Endothelial cell of umbilical vein (primary cell): ENCODE measurements around the gene EPS8L1. TPM values are rescaled to one million over a fixed set of nuclear protein-coding genes. Genes with fewer than 3 reads are reported as not detected.
"Not testable (repeated sequence)": the region's sequence is repeated elsewhere in the genome, so short reads cannot be mapped to it uniquely, and the experiment has no call there.

Experiments
- BruUV-seq: library from RNA; stranded (reverse); fragments of 400-500 nt; replicated peaks from 2 replicates; lab custom pipeline; 2021; lab: Mats Ljungman, UMichigan
- CTCF ChIA-PET: fragments of 300-600, 350-600 bp; sonication (Branson Sonifier 250); formaldehyde crosslinking; loops from one replicate; lab custom pipeline; 2021; ENCODE audit warnings: antibody characterized with exemption, inconsistent platforms; lab: Charles Lee
- POLR2A ChIA-PET: fragments of 300-600, 350-600 bp; sonication (Branson Sonifier 250); formaldehyde crosslinking; loops from one replicate; lab custom pipeline; 2021; ENCODE audit warnings: antibody characterized with exemption, inconsistent platforms; lab: Charles Lee
- DNase-seq: peaks from one replicate; pipeline ENCODE4 v3.0.0-alpha.2; 2011; ENCODE audit warnings: low read depth, low spot score
- FAIRE-seq: peaks from 2 replicates; lab custom pipeline; 2011; peaks lifted over from hg19 to GRCh38; lab: Jason Lieb, UNC
- H2AFZ ChIP-seq: 2 replicates; pipeline ENCODE4 v1.6.0; 2012; ENCODE audit warnings: low read depth, low read length, control low read depth, inconsistent platforms
- H3K27ac ChIP-seq: 2 replicates; pipeline ENCODE4 v1.5.1; 2011; ENCODE audit warnings: low read depth, mild to moderate bottlenecking, control low read depth, low read length, moderate library complexity; ENCODE audit not compliant: insufficient read depth
- H3K27me3 ChIP-seq, 2 experiments: 2 replicates each; pipeline versions ENCODE4 v1.6.0 to v1.6.1; 2011; ENCODE audit warnings: low read length in 2 of 2, mixed read lengths in 1 of 2; ENCODE audit not compliant: control insufficient read depth in 2 of 2, insufficient read depth in 2 of 2
- H3K36me3 ChIP-seq, 2 experiments: 2 replicates in 1 of 2; 3 replicates in 1 of 2; pipeline ENCODE4 v1.5.1; 2011; ENCODE audit warnings: low read length in 2 of 2, mild to moderate bottlenecking in 1 of 2, moderate library complexity in 1 of 2; ENCODE audit not compliant: control insufficient read depth in 2 of 2, insufficient read depth in 2 of 2; ENCODE audit errors: extremely low read depth in 1 of 2
- H3K4me1 ChIP-seq: 3 replicates; pipeline ENCODE4 v1.5.1; 2011; ENCODE audit warnings: mild to moderate bottlenecking, low read length; ENCODE audit not compliant: control insufficient read depth, insufficient read depth; ENCODE audit errors: extremely low read depth
- H3K4me2 ChIP-seq: 2 replicates; pipeline ENCODE4 v1.6.1; 2011; ENCODE audit warnings: low read length, control low read depth, mixed read lengths; ENCODE audit not compliant: insufficient read depth
- H3K4me3 ChIP-seq, 3 experiments: fragments of 200-600 bp in 1 of 3; sonication (generic), shearing (Covaris generic) in 1 of 3; replicated peaks in 1 of 3; 2 replicates each; pipeline ENCODE4 v1.5.1; 2011 to 2016; ENCODE audit warnings: control low read depth in 3 of 3, low read length in 3 of 3, mild to moderate bottlenecking in 2 of 3, inconsistent platforms in 1 of 3, low read depth in 1 of 3, moderate library complexity in 1 of 3; ENCODE audit not compliant: insufficient read depth in 1 of 3
- H3K79me2 ChIP-seq: 2 replicates; pipeline ENCODE4 v1.6.0; 2012; ENCODE audit warnings: low read length, inconsistent platforms; ENCODE audit not compliant: control insufficient read depth, insufficient read depth
- H3K9ac ChIP-seq: replicated peaks from 2 replicates; pipeline ENCODE3; 2011; ENCODE audit warnings: low read length, control low read depth; ENCODE audit not compliant: insufficient read depth; ENCODE audit errors: extremely low read depth
- H3K9me1 ChIP-seq: replicated peaks from 3 replicates; pipeline ENCODE4 v1.6.0; 2011; ENCODE audit warnings: mild to moderate bottlenecking, low read length; ENCODE audit not compliant: control insufficient read depth, insufficient read depth; ENCODE audit errors: extremely low read depth
- H3K9me3 ChIP-seq: replicated peaks from 2 replicates; pipeline ENCODE4 v1.5.1; 2012; ENCODE audit warnings: low read length, inconsistent platforms; ENCODE audit not compliant: control insufficient read depth, insufficient read depth
- H4K20me1 ChIP-seq: replicated peaks from 2 replicates; pipeline ENCODE3; 2011; ENCODE audit warnings: mild to moderate bottlenecking, low read length; ENCODE audit not compliant: control insufficient read depth, insufficient read depth; ENCODE audit errors: extremely low read depth
- EZH2 ChIP-seq: IDR thresholded peaks from 2 replicates; pipeline ENCODE4 v1.6.1; 2012; ENCODE audit warnings: borderline replicate concordance, low read depth, mild to moderate bottlenecking, moderate library complexity, low read length, inconsistent platforms; ENCODE audit not compliant: severe bottlenecking
- FOS ChIP-seq: IDR thresholded peaks from 2 replicates; pipeline ENCODE4 v1.6.1; 2011; ENCODE audit warnings: mild to moderate bottlenecking, low read length, moderate library complexity, borderline replicate concordance; ENCODE audit not compliant: insufficient read depth
- GATA2 ChIP-seq: IDR thresholded peaks from 2 replicates; pipeline ENCODE4 v1.7.0; 2011; ENCODE audit warnings: low read depth, mild to moderate bottlenecking, moderate library complexity, mixed read lengths, low read length; ENCODE audit not compliant: insufficient read length, insufficient read depth
- JUN ChIP-seq: IDR thresholded peaks from 2 replicates; pipeline ENCODE4 v1.6.1; 2011; ENCODE audit warnings: borderline replicate concordance, low read depth; ENCODE audit not compliant: insufficient read length, insufficient read depth
- MYC ChIP-seq: IDR thresholded peaks from one replicate; pipeline ENCODE4 v1.6.1; 2011; ENCODE audit warnings: mild to moderate bottlenecking, low read depth, low read length
- POLR2A ChIP-seq: IDR thresholded peaks from 2 replicates; pipeline ENCODE4 v1.6.1; 2012; ENCODE audit warnings: low read depth, mild to moderate bottlenecking, control low read depth, low read length
- POLR2AphosphoS5 ChIP-seq: IDR thresholded peaks from 2 replicates; pipeline ENCODE4 v1.6.1; 2012; ENCODE audit warnings: low read depth, mild to moderate bottlenecking, control low read depth, low read length, moderate library complexity; ENCODE audit not compliant: insufficient read depth
- dilution Hi-C: fragments of 300-500 bp; cut with MboI; formaldehyde crosslinking; loops from one replicate; pipeline ENCODE4 v1.15.0; 2019; ENCODE audit warnings: low sequenced_read_pairs; ENCODE audit not compliant: extremely low pct_ligation_motif_present
- intact Hi-C: fragments of 100-400 bp; cut with micrococcal nuclease; formaldehyde crosslinking; loops from one replicate; pipeline ENCODE4 v1.10.0; 2022
- polyA plus RNA-seq, 4 experiments: library from polyadenylated mRNA; depleted of rRNA in 3 of 4; stranded (reverse) in 3 of 4; unstranded in 1 of 4; fragments of >200 nt; gene quantifications; 2 replicates each; pipeline versions ENCODE4 v1.2.1 to v1.2.3, GENCODE V29; 2011 to 2012; ENCODE audit warnings: missing spikeins in 1 of 4
- total RNA-seq: library from RNA; stranded (reverse); gene quantifications from 2 replicates; pipeline ENCODE4 v1.2.3, GENCODE V29; 2021
- TF ChIP-seq, protein P1 (sequence below), 2 donors: IDR thresholded peaks; 1 replicate in 1 of 2; 2 replicates in 1 of 2; pipeline ENCODE4 v1.5.1; 2011; ENCODE audit warnings: low read length in 2 of 2, mild to moderate bottlenecking in 2 of 2, moderate library complexity in 2 of 2, control low read depth in 1 of 2, inconsistent platforms in 1 of 2, low read depth in 1 of 2; ENCODE audit not compliant: insufficient read depth in 1 of 2; ENCODE audit errors: extremely low read depth in 1 of 2
- TF ChIP-seq, protein P2 (sequence below): IDR thresholded peaks from 2 replicates; pipeline ENCODE4 v1.6.1; 2011; ENCODE audit not compliant: insufficient read depth, insufficient read length

EPS8L1 gene
- total and polyA plus RNA-seq, 2 donors (not counting 3 experiments of a cell fraction or from before 2014, with no cell fraction given): 15.9 to 28.9 TPM

DNA sequence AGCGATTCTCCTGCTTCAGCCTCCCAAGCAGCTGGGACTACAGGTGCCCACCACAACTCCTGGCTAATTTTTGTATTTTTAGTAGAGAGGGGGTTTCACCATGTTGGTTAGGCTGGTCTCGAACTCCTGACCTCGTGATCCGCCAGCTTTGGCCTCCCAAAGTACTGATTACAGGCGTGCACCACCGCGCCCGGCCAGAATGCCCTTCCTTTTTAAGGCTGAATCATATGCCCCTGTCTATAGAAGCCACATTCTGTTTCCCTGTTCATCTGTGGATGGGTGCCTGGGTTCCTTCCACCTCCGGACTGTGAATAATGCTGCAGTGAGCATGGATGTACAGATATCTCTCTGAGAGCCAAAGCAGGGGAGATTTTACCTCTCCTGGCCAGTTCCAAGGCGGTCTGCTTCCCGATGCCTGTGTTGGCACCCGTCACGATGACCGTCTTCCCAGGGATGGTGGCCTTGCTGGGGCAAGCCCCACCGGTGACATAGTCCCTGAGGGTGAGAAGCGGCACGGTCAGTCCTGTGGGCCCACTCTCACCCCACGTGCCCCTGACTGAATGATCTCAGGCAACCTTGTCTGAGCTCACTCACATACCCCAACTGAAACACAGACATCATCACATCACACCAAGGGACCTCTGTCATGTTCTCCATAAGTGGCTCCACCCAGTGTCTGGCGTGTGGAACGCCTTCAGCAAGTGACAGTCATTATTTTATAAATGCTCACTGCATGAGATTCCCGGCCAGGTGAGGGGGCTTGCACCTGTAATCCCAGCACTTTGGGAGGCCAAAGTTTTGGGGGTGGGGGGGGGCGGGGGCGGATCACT lies 16.7 kb upstream of the EPS8L1 start:
- FAIRE-seq: peak; percentile 21
- ChIA-PET POLR2A (no interaction called here), CTCF (no interaction called here)
- intact Hi-C loops (no loop called here), dilution Hi-C loops (no loop called here)
- Histone ChIP-seq H3K79me2 (peaks cover 15% of the 10 kb centered on the region), H3K36me3 (peaks cover under 1 to 4% of the 10 kb centered on the region in 2 experiments), H3K4me2 (no peak overlapping the region), H3K27ac (no peak overlapping the region), H3K4me3 (no peak overlapping the region), H4K20me1 (no peaks in the 10 kb centered on the region), H2AFZ (no peak overlapping the region), H3K27me3 (no peaks in the 10 kb centered on the region), H3K9ac (no peak overlapping the region), H3K4me1 (peaks cover 8% of the 10 kb centered on the region), H3K9me1 (no peaks in the 10 kb centered on the region), H3K9me3 (no peaks in the 10 kb centered on the region)
- BruUV-seq: no TSS peak
- TF ChIP-seq MYC (no peak), POLR2AphosphoS5 (no peak), POLR2A (no peak), EZH2 (no peak), GATA2 (no peak), FOS (no peak), JUN (no peak)
- TF ChIP-seq, protein P1, sequence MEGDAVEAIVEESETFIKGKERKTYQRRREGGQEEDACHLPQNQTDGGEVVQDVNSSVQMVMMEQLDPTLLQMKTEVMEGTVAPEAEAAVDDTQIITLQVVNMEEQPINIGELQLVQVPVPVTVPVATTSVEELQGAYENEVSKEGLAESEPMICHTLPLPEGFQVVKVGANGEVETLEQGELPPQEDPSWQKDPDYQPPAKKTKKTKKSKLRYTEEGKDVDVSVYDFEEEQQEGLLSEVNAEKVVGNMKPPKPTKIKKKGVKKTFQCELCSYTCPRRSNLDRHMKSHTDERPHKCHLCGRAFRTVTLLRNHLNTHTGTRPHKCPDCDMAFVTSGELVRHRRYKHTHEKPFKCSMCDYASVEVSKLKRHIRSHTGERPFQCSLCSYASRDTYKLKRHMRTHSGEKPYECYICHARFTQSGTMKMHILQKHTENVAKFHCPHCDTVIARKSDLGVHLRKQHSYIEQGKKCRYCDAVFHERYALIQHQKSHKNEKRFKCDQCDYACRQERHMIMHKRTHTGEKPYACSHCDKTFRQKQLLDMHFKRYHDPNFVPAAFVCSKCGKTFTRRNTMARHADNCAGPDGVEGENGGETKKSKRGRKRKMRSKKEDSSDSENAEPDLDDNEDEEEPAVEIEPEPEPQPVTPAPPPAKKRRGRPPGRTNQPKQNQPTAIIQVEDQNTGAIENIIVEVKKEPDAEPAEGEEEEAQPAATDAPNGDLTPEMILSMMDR (IDR thresholded peaks at IDR 0.05; ENCODE audit: extremely low read depth in 1 of 2, insufficient read depth in 1 of 2, low read depth in 1 of 2, low read length in 2 of 2): no peak
- TF ChIP-seq, protein P2, sequence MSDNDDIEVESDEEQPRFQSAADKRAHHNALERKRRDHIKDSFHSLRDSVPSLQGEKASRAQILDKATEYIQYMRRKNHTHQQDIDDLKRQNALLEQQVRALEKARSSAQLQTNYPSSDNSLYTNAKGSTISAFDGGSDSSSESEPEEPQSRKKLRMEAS: no peak
- DNase-seq: no peak

GRCh38 chr19:55060287-55060686 lies 15.4 kb upstream of the EPS8L1 start:
- dilution Hi-C loops, DNase-seq, H3K36me3 ChIP-seq, BruUV-seq, H3K9me3 ChIP-seq, FAIRE-seq, CTCF ChIA-PET, H3K27me3 ChIP-seq, H3K9ac ChIP-seq, H3K9me1 ChIP-seq, H3K4me2 ChIP-seq, H3K4me1 ChIP-seq, H3K4me3 ChIP-seq, POLR2A ChIA-PET, H2AFZ ChIP-seq, H4K20me1 ChIP-seq: not testable (repeated sequence)
- Histone ChIP-seq H3K79me2 (peaks cover 15% of the 10 kb centered on the region), H3K27ac (peak overlapping the region; percentile 24)
- intact Hi-C loops: loop anchor here (2.0 to 5.0 kb wide), 2 partner anchors 21 to 598 kb away; partner anchors contain the start of gene LENG9
